NCI-H2171 (cell line): Measurements from ENCODE around the gene SLFN12.
"Not testable (repeated sequence)": the region's sequence is repeated elsewhere in the genome, so short reads cannot be mapped to it uniquely, and the experiment has no call there.

Experiments
- DNase-seq: peaks from one replicate; lab custom pipeline; 2025; lab: John Stamatoyannopoulos, UW

SLFN12 gene

GRCh38 chr17:35432176-35433074 lies at the start of gene SLFN12:
SLFN12 (minus strand) TSS chr17:35432500; CDS start chr17:35423028, 9,472 bp downstream.
- DNase-seq = no peak

GRCh38 chr17:35479271-35479670 lies 47.0 kb upstream of the SLFN12 start:
- no peak for DNase-seq

DNA sequence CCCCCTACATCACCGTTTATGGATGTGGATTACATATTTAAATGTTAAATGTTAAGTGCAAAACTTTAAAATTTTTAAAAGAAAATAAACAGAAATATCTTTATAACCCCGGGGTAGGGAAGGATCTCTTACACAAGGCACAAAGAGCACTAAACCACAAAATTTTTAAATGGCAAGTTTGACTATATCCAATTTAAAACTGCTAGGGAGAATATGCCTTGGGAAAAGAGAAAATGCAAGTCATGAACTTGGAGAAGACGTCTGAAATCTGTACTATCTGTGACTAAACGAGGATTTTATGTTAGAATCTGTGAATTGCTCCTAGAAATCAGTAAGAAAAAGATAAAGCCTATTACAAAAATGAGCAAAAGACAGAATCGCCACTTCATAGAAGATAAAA lies 44.9 kb upstream of the SLFN12 start:
- no peak for DNase-seq

DNA sequence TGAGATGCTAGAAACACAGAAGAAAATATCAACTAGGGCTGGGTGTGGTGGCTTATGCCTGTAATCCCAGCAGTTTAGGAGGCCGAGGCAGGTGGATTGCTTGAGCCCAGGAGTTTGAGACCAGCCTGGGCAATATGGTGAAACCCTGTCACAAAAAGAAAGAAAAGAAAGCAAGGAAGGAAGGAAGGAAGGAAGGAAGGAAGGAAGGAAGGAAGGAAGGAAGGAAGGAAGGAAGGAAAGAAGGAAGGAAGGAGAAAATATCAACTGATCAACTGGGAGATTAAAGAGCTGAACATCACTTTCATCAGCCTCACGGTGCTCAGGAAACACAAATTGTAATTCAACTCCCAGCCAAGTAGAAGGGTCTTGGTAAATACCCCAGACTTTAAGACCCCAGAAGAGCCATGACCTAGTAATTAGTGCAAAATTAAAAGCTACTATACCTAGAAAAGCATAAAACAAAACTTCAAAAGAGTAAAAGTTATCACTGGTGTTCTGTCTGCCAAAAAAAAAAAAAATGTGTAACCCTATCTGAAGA lies 44.1 kb upstream of the SLFN12 start:
- DNase-seq = no peak

DNA sequence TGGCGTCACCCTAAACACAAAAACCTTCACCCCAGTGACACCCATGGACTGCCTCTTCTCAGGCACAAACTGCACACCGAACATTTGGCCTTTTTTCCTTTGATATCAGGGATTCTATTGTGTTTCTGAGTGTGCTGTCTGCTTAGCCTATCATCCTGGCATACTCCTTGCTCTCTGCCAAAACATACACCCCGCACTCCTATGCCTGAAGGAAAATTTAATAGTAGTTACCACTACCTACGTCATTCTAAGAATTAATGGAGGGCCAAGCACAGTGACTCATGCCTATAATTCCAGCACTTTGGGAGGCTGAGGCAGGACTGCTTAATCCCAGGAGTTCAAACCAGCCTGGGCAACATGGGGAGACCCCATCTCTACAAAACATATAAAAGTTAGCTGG lies 36.2 kb upstream of the SLFN12 start:
- no peak for DNase-seq

DNA sequence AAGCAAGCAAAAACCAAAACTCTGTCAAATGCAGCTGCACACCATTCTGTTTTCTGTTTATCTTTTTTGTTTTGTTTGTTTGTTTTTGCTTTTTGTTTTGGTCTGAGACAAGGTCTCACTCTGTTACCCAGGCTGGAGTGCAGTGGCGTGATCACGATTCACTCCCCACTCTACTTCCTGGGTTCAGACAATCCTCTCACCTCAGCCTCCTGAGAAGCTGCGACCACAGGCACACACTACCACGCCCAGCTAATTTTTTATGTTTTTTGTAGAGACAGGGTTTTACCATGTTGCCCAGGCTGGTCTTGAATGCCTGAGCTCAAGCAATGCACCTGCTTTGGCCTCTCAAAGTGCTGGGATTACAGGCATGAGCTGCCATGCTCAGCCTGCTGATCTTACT lies 35.5 kb upstream of the SLFN12 start:
- no peak for DNase-seq

DNA sequence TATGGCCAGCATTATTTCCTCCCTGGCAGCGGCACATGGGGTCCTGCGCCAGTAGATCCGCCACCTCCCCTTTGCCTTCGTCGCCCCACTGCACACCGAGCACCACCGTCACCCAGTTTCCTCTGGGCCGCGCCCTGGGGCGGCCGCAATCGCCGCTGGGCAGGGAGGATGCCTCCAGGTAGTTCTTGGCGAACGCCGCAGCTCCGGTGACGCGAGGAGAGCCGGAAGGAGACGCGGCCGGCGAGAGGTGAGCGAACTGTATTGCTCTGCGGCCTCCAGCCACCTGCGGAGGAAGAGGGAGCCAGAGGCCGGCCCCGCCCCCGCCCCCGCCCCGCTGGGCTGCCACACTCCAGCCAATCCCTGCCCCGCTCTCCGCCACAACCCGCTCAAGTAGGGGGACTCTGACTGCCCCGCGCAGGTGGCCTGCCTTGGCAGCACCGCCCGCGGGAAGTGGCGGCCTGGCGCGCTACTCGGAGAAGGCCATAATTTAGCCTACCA lies 28.1 kb upstream of the SLFN12 start:
- no peak for DNase-seq

DNA sequence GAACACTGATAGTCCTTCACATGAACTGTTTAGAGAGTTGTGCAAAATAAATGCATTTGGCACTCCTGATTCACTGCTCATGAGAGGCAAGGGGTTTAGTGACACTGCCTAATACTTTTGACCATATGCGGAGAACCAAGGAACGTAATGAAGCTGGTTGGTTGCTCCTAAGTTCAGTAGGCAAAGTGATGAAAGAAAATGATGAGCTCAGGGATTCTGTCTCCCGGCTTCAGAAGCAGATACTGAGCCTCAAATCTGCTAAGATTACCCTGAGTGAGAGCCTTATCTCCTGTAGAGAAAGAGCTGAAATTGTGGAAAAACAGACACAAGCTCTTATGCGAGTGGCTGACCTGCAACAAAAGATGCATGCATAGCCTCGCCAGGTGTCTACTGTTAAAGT lies 21.7 kb upstream of the SLFN12 start:
- DNase-seq = not testable (repeated sequence)

DNA sequence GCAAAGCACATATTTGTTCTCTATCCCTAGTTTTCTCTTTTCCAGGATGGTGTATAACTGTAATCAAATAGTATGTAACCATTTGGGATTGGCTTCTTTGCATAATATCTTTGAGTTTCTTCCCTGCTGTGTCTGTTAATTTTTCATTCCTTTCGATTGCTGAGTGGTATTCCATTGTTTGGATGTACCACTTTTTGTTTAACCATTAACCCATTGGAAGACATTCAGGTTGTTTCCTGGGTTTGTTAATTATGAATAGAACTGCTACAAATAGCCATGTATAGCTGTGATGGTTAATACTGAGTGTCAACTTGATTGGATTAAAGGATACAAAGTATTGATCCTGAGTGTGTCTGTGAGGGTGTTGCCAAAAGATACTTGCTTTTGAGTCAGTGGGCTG lies 20.9 kb upstream of the SLFN12 start:
- DNase-seq = no peak

DNA sequence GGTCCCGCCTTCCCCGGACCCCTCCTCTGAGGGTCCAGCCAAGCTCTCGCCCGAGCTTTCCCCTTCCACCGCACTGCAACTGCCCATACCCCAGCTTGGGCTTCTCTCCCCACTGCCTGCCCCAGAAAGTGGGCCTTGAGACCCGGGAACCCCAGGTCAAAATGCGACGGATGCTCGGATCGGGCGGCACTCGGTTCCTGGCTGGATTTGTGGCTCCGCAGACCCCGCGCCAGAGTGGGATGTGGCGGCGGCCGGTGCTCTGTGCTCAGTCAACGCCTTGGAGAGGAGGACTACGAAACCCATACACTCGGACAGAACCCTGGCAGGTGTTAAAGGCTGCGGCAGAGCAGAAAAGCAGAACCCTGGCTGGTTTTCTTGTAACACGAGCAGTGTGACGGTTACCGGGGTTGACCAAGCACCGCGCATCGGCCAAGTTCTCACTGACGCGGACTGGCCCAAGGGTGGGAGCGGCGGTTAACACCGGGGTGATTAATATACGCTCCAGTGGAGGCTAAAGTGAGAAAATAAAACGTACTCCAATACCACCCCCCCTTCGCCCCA lies 17.2 kb upstream of the SLFN12 start:
- no peak for DNase-seq

DNA sequence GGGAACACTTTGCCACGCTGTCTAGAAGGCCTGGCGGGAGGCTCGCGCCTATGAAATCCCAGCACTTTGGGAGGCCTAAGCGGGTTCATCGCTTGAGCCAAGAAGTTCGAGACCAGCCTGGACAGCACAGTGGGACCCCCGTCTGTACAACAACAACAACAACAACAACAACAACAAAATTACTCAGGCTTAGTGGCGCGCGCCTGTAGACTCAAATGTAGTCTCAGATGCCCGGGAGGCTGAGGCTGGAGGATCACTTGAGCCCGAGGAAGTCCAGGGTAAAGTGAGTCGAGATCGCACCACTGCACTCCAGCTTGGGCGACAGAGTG lies 16.6 kb upstream of the SLFN12 start:
- DNase-seq = no peak

DNA sequence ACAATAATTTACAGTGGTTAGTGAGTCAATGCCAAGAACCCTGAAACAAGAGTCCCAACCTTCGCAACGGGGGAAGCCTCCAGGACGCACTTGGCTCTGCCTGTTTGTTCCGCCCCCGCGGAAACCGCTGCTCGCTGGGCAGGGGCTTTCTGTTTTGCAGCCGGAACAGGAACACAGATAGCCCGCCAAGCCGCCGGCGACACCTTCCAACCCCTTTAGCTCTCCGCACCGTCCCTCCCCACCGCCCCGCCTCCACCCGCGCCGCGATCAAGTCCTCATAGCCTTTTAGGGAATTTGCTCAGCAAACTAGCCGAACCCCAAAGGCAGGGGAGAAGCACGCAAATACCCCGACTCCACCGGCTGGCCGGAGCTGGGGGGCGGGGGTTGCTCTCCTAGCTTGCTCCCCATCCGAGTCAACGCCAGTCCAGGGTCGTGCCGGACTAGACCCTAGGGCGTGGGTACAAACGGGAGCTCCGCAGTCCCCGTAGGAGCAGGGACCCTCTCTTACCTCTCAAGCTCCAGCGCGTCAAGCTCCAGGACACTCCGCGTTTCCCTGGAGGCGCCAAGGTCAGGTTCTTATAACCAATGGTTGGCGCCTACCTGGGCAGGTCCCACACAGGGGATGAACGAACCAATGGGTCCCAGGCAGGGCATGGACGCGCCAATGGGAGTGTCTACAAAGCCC lies 16.1 kb upstream of the SLFN12 start, which contains the start of gene SLFN13:
SLFN13 (minus strand) TSS at position 553 of the 685 bp plus-strand sequence. CDS start 3,086 bp downstream, outside the sequence.
- DNase-seq = no peak

- DNase-seq = no peak
These were observed 15.2 kb upstream of the SLFN12 start for GRCh38 chr17:35447499-35447898.

GRCh38 chr17:35438433-35438832 lies 6.1 kb upstream of the SLFN12 start:
- DNase-seq = no peak

- no peak for DNase-seq
These were observed 985 bp upstream of the SLFN12 start for GRCh38 chr17:35433075-35433894.

DNA sequence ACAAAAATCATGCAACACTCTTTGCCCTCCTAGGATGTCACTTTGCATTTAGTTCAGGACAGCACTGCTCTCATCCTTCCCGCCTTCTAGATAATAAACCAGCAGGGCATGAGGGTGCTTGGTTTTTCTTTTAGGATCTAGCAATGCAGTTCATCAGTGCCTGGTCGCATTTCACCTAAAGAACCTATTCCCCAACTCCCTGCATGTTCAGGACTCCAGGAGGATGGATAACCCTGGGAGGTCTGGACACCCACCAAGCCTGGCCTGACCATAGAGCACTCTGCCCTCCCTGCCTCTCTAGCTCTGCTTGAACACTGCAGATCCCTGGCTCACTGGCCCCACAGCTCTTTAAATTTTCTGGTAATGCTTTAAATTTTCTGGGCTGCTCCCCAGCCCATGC lies 2.6 kb downstream of the SLFN12 start:
- no peak for DNase-seq

DNA sequence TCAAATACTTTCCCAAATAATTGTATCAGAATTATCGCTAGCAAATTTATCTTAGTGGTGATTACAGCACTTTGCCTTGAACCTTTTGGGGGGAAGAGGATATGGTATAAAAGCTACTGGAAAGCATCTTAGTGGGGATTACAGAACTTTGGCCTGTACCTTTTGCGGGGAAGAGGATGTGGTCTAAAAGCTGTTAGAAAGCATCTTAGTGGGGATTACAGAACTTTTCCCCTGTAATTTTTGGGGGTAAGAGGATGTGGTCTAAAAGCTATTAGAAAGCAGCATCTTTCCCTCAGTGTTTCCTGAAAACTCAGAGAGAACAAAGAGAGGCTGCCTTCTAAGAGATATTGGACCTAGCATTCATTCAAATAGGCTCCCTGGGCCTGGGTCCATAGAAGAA lies 4.1 kb downstream of the SLFN12 start:
- no peak for DNase-seq

DNA sequence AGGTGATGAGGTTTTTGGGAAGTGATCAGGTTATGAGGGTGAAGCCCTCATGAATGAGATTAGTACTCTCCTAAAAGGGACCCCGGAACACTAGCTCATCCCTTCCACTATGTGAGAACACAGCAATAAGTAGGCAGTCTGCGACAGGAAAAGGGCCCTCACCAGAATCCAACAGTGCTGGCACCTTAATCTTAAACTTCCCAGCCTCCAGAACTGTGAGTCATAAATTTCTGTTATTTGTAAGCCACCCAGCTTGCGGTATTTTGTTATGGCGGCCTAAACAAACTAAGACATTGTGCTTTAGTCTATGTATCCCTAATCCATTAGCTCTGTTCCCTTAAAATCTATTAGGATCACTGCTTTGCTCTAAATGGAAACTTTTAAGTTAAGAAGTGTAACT lies 8.5 kb downstream of the SLFN12 start:
- DNase-seq = no peak

DNA sequence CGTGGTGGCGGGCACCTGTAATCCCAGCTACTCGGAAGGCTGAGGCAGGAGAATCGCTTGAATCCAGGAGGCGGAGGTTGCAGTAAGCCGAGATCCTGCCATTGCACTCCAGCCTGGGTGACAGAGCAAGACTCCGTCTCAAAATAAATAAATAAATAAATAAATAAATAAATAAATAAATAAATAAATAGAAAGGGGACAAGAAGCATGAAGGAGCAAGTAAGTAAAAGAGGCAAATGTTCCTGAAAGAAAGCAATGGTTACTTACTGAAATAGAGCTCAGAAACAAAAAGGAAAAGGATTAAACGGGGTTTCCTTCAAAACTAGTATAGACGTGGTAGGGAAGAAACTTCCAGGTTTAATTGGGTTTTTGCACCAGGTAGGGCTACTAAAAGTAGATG lies 11.2 kb downstream of the SLFN12 start:
- DNase-seq = not testable (repeated sequence)

GRCh38 chr17:35416659-35417058 lies 15.6 kb downstream of the SLFN12 start:
- no peak for DNase-seq

- not testable (repeated sequence) for DNase-seq
These were observed 17.6 kb downstream of the SLFN12 start for GRCh38 chr17:35414707-35415106.

DNA sequence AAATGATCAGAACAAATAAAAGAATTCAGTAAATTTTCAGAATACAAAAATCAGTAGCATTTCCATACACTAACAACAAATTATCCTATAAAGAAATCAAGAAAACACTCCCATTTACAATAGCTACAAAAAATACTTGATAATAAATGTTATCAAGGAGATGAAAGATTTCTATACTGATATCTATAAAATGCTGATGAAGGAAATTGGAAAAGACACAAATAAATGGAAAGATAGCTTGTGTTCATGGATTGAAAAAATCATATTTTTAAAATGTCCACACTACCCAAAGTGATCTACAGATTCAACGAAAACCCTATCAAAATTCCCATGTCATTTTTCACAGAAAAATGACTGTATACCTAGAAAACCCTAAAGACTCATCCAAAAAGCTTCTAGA lies 18.1 kb downstream of the SLFN12 start:
- DNase-seq = no peak
